GM12801 (cell line): ENCODE measurements around the gene CCDC73.

Experiments
- TF ChIP-seq, protein P1 (sequence below): IDR thresholded peaks from one replicate; pipeline ENCODE4 v1.5.1; 2011; ENCODE audit warnings: control low read depth; ENCODE audit not compliant: insufficient read length; ENCODE audit errors: extremely low read depth

Gene CCDC73

DNA sequence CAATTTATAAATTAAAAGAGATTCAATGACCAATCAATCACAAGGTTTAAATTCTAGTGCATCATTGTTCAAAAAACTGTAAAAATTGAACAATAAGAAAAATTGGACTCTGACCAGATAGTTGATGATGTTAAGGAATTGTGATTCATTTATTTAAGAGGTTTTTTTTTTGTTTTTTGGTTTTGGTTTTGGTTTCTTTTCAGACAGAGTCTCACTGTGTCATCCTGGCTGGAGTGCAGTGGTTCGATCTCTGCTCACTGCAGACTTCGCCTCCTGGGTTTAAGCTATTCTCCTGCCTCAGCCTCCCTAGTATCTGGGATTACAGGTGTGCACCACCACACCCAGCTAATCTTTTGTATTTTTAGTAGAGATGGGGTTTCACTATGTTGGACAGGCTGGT lies 227.9 kb downstream of the CCDC73 start:
- TF ChIP-seq, protein P1, sequence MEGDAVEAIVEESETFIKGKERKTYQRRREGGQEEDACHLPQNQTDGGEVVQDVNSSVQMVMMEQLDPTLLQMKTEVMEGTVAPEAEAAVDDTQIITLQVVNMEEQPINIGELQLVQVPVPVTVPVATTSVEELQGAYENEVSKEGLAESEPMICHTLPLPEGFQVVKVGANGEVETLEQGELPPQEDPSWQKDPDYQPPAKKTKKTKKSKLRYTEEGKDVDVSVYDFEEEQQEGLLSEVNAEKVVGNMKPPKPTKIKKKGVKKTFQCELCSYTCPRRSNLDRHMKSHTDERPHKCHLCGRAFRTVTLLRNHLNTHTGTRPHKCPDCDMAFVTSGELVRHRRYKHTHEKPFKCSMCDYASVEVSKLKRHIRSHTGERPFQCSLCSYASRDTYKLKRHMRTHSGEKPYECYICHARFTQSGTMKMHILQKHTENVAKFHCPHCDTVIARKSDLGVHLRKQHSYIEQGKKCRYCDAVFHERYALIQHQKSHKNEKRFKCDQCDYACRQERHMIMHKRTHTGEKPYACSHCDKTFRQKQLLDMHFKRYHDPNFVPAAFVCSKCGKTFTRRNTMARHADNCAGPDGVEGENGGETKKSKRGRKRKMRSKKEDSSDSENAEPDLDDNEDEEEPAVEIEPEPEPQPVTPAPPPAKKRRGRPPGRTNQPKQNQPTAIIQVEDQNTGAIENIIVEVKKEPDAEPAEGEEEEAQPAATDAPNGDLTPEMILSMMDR, result no peak

DNA sequence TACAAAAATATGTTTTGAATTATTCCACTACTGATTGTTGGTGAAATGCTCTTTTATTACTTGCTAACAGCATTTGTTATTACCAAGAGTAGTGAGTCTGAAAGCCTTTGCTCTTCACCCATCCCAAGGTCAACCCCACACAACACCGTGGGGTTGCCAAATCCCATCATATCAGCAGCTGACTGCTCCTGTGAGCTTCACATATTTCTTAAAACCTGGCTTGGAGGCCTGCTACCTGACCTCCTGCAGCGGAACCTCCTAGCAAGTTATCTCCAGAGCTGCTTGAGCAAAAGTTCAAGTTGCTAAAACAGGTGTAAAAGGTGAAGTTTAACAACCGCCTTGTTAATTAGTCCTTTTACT lies 230.9 kb downstream of the CCDC73 start:
- TF ChIP-seq, protein P1, result no peak

DNA sequence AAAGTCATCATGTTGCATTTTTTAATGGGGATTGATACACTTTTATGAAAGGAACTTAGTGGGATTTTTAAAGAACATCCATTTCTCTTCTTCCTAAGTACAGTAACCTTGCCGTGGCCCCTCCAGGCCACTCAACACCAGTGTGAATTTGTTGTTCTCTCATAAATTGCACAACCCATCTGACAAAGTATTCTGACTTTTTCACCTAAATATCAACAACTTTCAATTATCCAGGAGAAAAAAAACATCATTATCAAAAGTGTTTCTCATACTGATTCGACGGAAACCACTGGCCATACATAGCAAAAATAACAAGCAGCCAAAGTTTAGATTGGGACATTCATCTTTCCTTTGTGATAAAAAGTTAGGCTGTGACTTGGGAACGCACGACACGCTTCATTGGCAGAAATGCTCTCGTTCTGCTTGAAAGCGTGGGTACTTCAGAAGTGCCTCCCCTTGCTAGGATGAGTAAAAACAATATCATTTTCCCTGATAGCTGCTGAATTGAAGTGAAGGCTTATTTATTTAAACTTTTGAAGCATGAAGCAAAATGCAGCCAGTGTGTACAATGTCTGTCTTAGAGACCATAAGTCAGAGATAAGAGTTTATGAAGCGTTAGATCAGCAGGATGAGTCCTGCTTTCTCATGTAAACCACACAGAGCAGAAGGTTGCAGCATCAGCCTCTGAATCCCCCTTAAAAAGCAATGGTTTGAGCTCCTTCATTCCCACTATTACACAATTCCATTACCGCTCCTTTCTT lies 231.4 kb downstream of the CCDC73 start:
- TF ChIP-seq, protein P1, result no peak

DNA sequence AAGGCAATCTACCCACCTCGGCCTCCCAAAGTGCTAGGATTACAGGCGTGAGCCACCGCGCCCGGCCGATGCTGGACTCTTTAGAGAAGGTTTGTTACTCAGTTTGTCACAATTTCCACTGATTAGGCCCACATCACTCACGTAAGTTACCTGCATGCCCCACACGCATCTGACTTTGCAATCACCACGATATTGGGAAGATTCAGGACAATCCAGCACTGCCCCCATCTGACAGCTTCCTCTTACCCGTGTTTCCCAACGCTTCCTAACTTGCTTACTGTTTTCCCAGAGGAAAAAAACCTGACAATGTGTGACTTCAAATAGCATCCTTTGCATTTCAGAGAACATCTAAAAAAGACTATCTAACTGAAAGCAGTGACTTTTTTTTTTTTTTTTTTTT lies 232.6 kb downstream of the CCDC73 start:
- TF ChIP-seq, protein P1, result no peak

DNA sequence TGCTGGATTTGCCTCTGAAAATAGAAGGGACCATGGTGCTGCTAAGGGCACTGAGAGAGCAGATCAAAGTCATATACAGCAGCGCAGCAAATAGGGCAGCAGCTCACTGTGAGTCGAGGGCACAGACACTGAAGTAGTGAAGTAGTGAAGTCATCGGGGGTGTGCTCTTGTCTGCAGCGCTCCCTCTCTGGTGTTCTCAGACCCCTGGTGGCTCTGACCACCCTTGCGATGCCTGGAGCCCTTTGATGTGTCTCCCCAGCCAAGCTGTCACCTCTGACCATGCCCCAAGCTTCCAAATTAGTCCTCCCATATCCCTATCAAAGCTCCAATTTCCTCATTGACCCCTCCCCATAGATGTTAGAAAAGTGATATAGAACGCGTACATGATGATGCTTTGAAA lies 238.6 kb downstream of the CCDC73 start:
- TF ChIP-seq, protein P1, result no peak

DNA sequence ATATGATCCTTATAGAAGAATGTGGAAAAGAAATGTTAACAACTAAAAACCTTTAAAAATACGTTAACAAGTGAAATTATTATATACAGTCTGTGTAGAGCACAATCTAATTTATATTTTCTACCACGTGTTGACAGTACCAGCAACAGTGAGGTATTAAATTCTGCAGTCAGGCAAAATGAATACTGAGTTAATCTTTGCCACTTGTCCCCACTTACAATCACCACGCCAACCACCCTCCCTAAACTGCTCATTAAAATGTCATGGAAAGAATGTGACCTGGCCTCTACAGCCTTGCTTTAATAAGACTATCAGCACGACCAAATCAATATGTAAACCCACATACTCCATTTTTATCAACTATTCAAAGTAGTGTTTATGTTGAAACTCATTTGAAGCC lies 239.4 kb downstream of the CCDC73 start:
- TF ChIP-seq, protein P1, result no peak
